ENCODE results near the gene ZBTB16.
"Not testable (repeated sequence)": the region's sequence is repeated elsewhere in the genome, so short reads cannot be mapped to it uniquely, and the experiment has no call there.

The ZBTB16 gene

GRCh38 chr11:114033572-114033971 is 25.9 kb upstream of the ZBTB16 start:
- no peak overlapping the region for H3K4me3 ChIP-seq (ENCODE audit: low read length)
- TF ChIP-seq ZNF274 (IDR thresholded peaks at IDR 0.05; ENCODE audit: low read depth, low read length), result no peak

DNA sequence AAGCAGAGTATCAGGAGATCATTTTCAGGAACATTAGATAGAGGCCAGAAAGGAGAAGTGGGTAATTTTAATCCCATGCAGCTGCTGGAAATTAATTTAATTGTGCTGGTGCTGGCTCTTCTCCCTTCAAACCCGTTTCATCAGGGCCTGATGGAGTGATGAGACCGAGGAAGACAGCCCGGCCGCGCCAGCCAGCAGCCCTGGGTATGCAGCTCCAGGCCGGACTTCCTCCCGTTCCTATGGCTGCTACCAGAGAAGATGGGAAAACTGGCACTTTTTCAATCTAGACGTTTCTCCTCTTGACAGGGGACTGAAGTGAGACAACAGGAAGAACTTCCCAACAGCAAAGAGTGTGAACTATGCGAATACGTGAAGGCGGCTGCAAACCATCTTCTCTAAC is 24.6 kb upstream of the ZBTB16 start:
- H3K4me3 ChIP-seq (ENCODE audit: low read length), result no peak overlapping the region
- no peak for TF ChIP-seq ZNF274 (IDR thresholded peaks at IDR 0.05; ENCODE audit: low read depth, low read length)

- H3K4me3 ChIP-seq (ENCODE audit: low read length), result no peak overlapping the region
Measured at GRCh38 chr11:114036147-114036811, 23.2 kb upstream of the ZBTB16 start.

DNA sequence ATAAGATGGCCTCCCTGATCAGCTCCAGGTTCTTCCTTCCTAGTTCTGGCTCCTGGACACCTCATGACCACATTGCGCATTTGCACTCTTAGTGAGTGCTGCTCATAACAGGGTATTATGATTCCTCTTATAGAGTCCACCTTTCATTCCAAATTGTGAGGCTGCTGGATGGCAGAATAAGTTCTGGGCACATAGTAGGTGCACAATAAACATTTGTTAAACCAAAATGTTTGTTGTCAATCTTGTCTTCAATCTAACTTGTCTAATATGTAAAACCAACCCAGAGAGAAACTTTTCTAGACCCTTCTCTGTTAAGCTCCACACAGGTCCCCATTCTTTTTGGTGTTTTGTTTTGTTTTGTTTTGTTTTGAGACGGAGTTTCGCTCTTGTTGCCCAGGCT is 22.6 kb upstream of the ZBTB16 start:
- TF ChIP-seq ZNF274 (IDR thresholded peaks at IDR 0.05; ENCODE audit: low read depth, low read length), result no peak
- H3K4me3 ChIP-seq (ENCODE audit: low read length), result no peak overlapping the region

More at GRCh38 chr11:114036147-114036811, 23.2 kb upstream of the ZBTB16 start:
- no peak for TF ChIP-seq ZNF274 (IDR thresholded peaks at IDR 0.05; ENCODE audit: low read depth, low read length)

DNA sequence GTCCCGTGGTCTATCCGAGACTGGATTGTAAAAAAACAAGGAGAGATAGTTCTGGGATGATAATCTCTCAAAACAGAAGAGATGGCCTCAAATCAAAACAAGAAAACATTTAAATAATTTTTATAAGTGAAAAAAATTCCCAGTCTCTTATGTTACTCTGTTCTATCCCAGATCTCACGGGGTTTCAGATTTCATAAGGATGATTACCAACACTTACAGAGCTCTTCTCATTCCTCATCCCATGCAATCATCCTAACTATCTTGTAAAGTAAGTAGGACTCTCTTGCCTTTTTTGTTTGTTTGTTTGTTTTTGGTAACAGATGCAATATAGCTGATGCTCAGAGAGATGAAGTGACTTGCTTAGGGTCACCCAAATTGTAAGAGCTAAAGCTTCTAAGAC is 20.0 kb upstream of the ZBTB16 start:
- no peak for TF ChIP-seq ZNF274 (IDR thresholded peaks at IDR 0.05; ENCODE audit: low read depth, low read length)
- H3K4me3 ChIP-seq (ENCODE audit: low read length), result no peak overlapping the region

DNA sequence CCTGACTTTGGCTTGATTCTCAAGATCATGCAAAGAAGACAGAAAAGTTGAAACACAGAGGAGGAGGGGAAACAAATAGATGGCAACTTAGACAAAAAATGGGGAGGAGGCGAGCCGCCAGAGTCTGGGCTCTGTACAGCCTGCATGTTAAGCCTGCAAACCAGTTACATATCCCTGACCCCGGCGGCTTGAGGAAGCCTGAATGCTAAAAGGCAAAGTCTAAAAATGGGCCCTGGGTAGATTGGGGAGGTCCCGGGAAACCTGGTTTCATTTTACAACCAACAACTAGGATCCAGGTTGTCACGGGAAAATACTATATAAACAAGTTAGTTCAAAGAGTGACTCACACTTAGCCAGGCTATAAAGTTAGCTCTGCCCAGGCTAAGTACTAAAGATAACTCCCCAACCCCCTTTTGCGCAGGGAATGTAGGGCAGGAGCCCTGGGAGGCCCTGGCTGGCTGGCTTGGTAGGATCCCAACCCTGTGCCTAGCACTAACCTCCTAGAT is 18.8 kb upstream of the ZBTB16 start:
- TF ChIP-seq ZNF274 (IDR thresholded peaks at IDR 0.05; ENCODE audit: low read depth, low read length), result no peak
- H3K4me3 ChIP-seq (ENCODE audit: low read length), result no peak overlapping the region

DNA sequence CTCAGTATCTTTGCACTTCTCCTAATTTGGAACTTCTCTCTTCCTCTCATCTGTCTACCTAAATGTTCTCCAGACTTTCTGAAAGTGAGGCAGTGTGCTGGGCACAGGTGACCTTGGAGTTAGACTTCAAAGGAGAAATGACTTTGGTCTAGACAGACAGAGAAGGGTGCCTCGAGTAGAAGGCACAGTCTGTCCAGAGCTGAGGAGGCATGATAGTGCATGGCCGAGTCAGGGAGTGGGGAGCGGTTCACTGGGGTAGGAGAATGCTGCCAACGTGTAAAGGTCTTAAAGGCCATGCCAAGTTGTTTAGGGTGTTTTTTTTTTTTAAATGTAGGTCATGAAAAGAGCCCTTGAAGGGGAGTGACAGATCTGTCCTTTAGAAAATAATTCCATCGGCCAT is 17.3 kb upstream of the ZBTB16 start:
- no peak for TF ChIP-seq ZNF274 (IDR thresholded peaks at IDR 0.05; ENCODE audit: low read depth, low read length)
- no peak overlapping the region for H3K4me3 ChIP-seq (ENCODE audit: low read length)

DNA sequence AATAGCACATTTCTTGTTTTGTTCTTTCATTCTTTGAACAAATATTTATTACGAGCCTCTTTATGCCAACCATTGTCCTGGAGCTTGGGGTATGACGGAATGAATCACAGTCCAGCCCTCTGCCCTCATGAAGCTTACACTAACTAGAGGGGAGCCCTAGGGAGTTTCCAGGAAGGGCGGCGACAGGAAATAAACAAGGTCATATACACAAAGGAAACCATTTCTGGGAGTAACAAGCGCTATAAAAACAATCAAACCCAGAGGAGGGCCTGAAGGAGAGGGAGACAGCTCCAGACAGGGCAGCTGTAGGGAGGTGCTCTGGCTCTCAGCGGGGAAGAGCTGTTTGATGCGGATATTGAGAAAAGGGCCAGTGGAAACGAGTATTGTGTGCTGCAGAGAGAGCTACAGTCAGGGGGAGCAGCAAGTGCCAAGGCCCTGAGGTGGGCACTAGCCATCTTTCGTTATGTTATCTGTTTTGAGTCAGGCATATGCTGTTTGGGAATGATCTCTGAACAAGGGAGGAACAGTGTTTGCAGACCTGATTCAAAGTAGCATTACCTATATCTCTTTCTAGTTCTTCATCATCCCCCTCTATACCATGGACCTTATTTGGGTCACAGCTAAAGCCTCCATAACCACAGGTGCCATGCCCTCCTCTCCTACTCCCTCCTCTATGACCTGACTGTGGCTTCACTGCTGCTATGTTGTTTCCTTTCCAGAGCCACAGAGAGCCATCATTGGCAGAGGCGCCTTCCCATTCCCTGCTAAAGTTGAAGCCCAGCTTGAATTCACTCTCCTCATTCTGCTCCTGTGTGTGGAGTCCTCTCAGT is 15.3 kb upstream of the ZBTB16 start:
- no peak overlapping the region for H3K4me3 ChIP-seq (ENCODE audit: low read length)
- no peak for TF ChIP-seq ZNF274 (IDR thresholded peaks at IDR 0.05; ENCODE audit: low read depth, low read length)

DNA sequence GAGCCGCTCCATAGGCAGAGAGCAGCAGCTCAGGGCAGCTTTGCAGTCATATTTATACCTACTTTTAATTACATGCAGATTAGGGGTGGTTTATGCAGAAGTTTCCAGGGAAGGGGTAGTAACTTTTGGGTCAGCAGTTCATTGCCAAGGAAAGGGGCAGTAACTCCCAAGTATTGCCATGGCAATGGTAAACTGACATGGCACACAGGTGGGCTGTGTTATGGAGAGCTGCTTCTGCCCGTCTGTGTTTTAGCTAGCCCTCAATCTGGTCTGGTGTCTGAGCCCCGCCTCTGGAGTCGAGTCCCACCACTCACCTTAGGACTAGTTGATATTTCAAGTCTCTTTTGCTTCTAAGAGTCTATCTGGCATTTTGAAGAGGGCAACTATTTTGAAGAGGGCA is 12.2 kb upstream of the ZBTB16 start:
- no peak for TF ChIP-seq ZNF274 (IDR thresholded peaks at IDR 0.05; ENCODE audit: low read depth, low read length)
- H3K4me3 ChIP-seq (ENCODE audit: low read length), result no peak overlapping the region

DNA sequence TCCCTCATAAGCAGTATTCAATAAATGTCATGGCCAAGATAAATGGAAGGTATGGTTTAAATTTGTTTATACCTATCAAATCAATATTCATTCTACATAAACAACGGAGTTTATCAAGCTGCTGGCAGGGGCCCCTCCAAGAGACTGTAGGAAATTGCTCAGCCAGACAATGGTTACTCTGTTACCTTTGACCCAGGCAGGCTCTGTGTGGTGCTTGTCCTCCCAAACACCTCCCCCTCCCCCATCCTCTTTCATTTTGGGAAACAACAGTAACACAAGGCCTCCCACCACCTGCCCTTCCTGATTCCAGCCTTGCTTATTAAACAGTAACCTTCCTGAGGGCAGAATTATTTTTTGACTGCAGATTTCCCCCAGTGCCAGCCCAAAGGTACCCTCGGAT is 10.5 kb upstream of the ZBTB16 start:
- TF ChIP-seq ZNF274 (IDR thresholded peaks at IDR 0.05; ENCODE audit: low read depth, low read length), result no peak

DNA sequence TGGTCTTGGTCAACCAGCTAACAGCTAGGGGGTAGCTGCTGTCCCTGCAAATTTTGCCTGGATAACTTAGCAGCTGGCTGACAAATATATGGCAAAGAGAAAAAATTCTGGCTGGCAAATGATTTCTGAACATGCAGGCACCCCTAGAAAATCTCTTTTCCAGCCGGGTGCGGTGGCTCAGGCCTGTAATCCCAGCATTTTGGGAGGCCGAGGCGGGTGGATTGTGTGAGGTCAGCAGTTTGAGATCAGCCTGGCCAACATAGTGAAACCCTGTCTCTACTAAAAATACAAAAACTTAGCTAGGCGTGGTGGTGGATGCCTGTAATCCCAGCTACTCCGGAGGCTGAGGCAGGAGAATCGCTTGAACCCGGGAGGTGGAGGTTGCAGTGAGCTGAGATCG is 9.7 kb upstream of the ZBTB16 start:
- not testable (repeated sequence) for H3K4me3 ChIP-seq (ENCODE audit: low read length)

More for the DNA sequence above, 10.5 kb upstream of the ZBTB16 start:
- H3K4me3 ChIP-seq (ENCODE audit: low read length), result no peak overlapping the region

DNA sequence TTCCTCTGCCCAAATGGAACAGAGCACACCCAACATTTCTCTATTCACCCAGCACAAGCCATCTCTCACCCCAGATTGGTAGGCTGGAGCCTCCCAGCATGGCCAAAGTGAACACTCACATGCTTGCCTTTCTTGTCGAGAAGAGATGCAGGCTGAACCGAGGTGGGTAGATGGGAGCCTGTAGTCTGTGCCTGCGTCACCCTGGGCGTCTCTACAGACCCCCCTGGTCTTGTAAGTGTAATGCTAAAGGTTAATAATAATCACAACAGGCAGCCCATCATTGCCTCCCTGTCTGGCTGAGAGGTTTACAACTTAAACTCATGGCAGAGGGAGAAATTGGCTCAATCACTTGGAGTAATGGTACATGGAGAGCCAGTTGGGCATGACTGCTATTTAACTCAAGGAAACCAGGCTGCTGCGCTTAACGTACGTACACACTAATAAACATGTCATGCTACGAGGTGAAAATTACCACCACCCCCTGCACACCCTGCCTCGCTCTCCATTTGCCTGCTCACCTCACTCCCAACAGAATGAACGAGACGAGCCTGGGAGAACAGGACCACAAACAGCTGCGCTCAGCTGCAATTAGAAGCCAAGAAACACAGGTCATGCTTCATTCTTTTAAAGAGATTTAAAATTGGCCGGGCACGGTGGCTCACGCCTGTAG is 9.1 kb upstream of the ZBTB16 start:
- no peak overlapping the region for H3K4me3 ChIP-seq (ENCODE audit: low read length)
- no peak for TF ChIP-seq ZNF274 (IDR thresholded peaks at IDR 0.05; ENCODE audit: low read depth, low read length)

GRCh38 chr11:114051558-114051957 is 8.0 kb upstream of the ZBTB16 start:
- H3K4me3 ChIP-seq (ENCODE audit: low read length), result no peak overlapping the region
- TF ChIP-seq ZNF274 (IDR thresholded peaks at IDR 0.05; ENCODE audit: low read depth, low read length), result no peak

DNA sequence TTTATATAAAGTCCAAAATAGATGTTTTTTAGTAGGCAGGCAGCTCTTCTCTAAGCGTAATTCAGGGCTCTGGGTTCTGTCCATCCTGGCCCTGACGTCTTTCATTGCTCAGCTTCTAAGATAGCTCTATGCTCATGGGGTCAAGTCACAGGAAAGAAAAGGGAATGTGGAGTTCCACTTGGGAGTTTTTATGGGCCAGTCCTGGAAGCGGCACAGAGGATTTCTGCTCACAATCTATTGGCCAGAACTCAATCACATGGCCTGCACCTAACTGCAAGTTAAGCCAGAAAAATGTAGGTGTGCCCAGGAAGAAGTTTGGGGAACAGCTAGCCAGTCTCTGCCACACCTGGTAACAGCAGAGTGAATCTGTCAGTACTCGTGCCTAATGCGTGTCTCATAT is 7.4 kb upstream of the ZBTB16 start:
- no peak overlapping the region for H3K4me3 ChIP-seq (ENCODE audit: low read length)
- TF ChIP-seq ZNF274 (IDR thresholded peaks at IDR 0.05; ENCODE audit: low read depth, low read length), result no peak

GRCh38 chr11:114053406-114053805 is 6.1 kb upstream of the ZBTB16 start:
- TF ChIP-seq ZNF274 (IDR thresholded peaks at IDR 0.05; ENCODE audit: low read depth, low read length), result no peak
- H3K4me3 ChIP-seq (ENCODE audit: low read length), result no peak overlapping the region

All from GM08714 (cell line).